DMS53 treated with DMSO at 0.1 percent for 48 hours (cell line): ENCODE results near the gene GALNT10.

Source experiments
- DNase-seq: peaks from one replicate; lab custom pipeline; 2025; ENCODE audit not compliant: unreplicated experiment; lab: John Stamatoyannopoulos, UW

The GALNT10 gene

DNA sequence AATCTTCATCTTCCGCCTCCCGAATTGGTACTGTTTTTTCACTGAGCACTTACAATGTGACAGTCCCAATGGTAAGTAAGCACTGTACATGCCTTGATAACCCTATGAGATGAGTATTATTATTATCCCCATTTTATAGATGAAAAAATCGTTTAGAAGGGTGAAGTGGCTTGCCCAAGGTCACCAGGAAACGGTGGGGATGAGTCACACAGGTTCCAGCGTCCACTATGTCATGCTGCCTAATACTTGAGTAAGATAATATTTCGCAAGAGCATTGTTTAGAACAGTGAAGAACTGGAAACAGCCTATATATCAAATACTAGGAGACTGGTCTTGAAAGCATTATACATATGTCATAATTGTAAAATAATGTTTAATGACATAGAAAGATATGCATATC is 274.6 kb downstream of the GALNT10 start:
- peak; percentile 23 for DNase-seq

DNA sequence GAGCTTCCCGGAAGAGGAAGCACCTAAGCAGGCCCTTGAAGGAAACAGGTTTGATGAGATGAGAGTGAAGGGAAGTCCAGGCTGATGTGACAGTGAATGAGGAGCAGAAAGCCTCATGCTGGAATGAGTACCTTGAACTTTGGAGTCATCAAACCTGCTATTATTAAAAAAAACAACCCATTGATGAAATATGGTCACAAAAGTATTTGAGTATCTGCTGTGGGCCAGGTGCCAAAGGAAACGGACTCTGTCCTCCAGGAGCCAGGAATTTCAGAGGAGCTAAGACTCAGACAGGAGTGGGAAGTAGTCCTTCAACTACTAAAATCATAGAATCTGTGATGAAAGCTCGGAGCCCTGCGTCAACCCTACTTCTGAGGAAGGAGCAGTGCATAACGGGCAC is 275.6 kb downstream of the GALNT10 start:
- DNase-seq: no peak

DNA sequence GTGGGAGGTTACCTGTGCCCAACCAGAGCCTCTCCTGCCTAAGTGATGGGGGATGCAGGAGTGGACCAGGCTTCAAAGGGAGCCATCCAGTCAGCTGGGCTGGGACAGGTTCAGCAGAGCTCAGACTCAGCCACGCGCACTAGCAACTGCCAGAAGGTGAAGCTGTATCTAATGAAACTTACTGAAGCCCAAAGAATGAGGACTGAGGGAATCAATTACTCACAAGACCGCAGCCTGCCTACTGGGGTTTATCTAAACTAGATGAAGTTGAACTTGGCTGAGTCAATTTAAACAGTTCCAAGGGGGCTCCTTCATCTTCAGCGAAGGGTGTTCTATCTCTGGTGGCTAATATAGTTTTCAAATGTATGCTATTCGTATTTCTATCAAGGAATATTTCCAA is 276.1 kb downstream of the GALNT10 start:
- no peak for DNase-seq

DNA sequence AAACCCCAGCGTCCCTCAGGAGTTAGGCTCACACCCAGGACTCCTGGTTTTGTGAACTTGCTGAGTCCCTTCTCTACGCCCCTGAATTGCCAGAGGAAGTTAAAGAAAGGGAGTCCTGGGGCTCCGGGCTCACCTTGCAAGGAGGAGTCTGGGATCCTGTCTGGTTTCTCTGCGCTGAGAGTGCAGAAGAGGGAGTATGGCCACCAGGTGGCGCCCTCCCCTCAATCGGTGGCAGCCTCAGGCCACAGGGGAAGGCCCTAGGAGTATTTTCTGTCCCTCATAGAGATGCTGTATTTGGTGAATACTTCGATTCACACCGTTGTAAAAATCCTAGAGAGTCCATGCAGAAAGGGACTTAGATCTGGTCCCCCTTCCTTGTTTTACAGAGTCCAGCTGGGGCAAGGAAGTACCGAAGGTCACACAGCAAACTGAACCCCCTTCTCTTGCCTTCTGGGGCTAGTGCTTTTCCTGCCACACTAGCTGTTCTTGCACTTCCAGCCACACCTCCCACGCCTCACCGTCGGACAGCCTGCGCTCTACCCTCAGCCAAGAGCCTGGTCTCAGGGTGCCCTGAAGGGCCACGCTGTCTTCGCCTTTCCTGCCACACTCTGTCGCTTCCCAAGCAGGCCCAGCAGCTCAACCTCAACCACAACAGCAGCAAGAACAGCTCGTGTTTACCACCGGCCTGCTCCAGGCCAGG is 277.3 kb downstream of the GALNT10 start:
- DNase-seq: peak; percentile 70

DNA sequence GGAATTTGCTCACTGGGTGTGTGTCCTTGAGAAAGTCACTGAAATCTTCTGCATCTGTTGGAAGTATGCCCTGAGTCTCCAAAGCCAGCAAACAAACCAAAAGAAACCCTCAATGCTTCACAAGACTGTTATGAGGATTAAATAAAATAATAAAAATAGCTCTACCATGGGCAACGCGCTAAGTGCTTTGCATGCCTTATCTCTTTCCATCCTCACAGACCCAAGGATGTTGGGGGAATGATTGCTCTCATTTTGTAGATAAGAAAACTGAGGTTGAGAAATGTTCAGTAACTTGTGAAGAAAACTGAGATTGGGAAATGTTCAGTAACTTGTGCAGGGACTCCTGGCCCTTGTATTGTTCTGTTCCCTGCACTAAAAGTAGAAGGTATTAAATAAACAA is 279.6 kb downstream of the GALNT10 start:
- no peak for DNase-seq
